NB4 (cell line): ENCODE measurements around the gene STK11IP.

Experiments used
- CTCF ChIP-seq: IDR thresholded peaks from one replicate; pipeline ENCODE4 v1.5.1; 2012; ENCODE audit warnings: low read depth, low read length
- MAX ChIP-seq: IDR thresholded peaks from 2 replicates; pipeline ENCODE4 v1.6.1; 2011; ENCODE audit warnings: low read depth, low read length
- POLR2A ChIP-seq: IDR thresholded peaks from 2 replicates; pipeline ENCODE4 v1.6.1; 2011; ENCODE audit warnings: mild to moderate bottlenecking; ENCODE audit not compliant: insufficient read length; ENCODE audit errors: extremely low read depth

- TF ChIP-seq CTCF: no peak
- TF ChIP-seq POLR2A: no peak
- TF ChIP-seq MAX: no peak
Measured at GRCh38 chr2:219570924-219571310, 26.7 kb upstream of the STK11IP start.
